ENCODE measurements around the gene CHIA. TPM values are rescaled to one million over a fixed set of nuclear protein-coding genes. Genes with fewer than 3 reads are reported as not detected.
A peak's percentile ranks its signal among the peaks of the same experiment; 100 is the strongest.

CHIA gene
- total RNA-seq, 4 donors from 2014 or later: not detected

DNA sequence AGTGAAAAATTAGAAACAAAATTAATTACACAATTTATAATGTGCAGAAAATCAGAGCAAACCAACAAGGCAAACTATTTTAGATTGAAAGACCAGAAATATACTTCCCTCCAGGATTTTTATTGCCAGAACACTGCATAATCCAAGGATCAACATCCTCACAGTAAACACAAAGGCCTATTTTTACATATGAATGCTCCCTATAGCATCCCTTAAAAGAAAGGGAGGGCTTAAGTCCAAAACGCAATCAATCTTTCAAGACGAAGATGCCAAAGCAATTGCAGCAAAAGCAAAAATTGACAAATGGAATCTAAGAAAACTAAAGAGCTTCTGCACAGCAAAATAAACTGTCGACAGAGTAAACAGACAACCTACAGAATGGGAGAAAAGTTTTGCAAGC lies 18.6 kb upstream of the CHIA start:
- WGBS, 2 donors (ENCODE audit: low coverage in 1 of 2): 37 to 40% methylated on average over 3 of the region's 3 CpGs
- H3K27ac ChIP-seq: no peak overlapping the region
- H3K9me3 ChIP-seq: peaks cover 0 to 15% (median 0%) of the 10 kb centered on the region in 3 donors
- ATAC-seq: no peak
- H3K27me3 ChIP-seq: peaks cover 53% of the 10 kb centered on the region
- no peaks in the 10 kb centered on the region for H3K36me3 ChIP-seq
- H3K4me3 ChIP-seq: no peak overlapping the region
- no peak for TF ChIP-seq EP300 (IDR thresholded peaks at IDR 0.05)
- no peak for TF ChIP-seq POLR2A (IDR thresholded peaks at IDR 0.05)
- peaks cover 0 to 8% (median 3%) of the 10 kb centered on the region in 3 donors for H3K4me1 ChIP-seq

DNA sequence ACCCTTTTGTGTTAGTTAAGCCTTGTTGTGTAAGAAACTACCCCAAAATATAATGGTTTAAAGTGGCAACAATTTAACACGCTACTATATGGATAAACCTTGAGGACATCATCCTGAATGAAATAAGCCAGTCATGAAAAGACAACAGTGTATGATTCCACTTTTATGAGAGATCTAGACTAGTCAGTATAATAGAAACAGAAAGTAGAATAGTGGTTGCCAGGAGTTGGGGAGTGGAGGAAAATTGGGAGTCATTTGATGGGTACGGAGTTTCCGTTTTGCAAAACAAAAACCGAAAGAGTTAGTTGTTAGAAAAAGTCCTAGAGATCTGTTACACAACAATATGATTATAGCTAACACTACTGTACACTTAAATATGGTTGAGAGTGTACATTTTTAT lies 16.0 kb upstream of the CHIA start:
- ATAC-seq: peak; percentile 7
- H3K9me3 ChIP-seq: peaks cover 0 to 17% (median 0%) of the 10 kb centered on the region in 3 donors
- no peak overlapping the region for H3K27ac ChIP-seq
- peaks cover 0 to 8% (median 3%) of the 10 kb centered on the region in 3 donors for H3K4me1 ChIP-seq
- no peak for TF ChIP-seq EP300 (IDR thresholded peaks at IDR 0.05)
- no peak for TF ChIP-seq POLR2A (IDR thresholded peaks at IDR 0.05)
- TF ChIP-seq POLR2AphosphoS5 (IDR thresholded peaks at IDR 0.05): no peak
- peaks cover 35% of the 10 kb centered on the region for H3K27me3 ChIP-seq
- no peaks in the 10 kb centered on the region for H3K36me3 ChIP-seq
- no peak overlapping the region for H3K4me3 ChIP-seq
- 74 to 83% methylated on average over 3 to 4 of the region's 4 CpGs for WGBS, 2 donors (ENCODE audit: low coverage in 1 of 2)

DNA sequence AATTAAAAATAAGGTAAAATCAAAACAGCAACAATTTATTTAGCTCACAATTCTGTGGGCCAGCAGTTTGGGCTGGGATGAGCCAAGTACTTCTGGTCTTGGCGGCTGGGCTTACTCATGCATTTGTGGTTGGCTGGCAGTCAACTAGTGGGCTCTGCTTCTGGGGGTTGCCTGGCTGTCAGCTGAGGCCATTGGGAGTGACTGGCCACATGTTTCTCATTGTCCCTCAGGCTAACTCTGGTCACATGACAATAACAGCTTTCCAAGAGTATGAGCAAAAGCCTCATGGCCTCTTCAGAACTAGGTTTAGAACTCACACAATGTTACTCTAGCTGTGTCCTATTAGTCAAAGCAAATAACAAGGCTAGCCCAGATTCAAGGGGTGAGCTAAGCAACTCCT lies 15.6 kb upstream of the CHIA start:
- ATAC-seq: peak; percentile 85

DNA sequence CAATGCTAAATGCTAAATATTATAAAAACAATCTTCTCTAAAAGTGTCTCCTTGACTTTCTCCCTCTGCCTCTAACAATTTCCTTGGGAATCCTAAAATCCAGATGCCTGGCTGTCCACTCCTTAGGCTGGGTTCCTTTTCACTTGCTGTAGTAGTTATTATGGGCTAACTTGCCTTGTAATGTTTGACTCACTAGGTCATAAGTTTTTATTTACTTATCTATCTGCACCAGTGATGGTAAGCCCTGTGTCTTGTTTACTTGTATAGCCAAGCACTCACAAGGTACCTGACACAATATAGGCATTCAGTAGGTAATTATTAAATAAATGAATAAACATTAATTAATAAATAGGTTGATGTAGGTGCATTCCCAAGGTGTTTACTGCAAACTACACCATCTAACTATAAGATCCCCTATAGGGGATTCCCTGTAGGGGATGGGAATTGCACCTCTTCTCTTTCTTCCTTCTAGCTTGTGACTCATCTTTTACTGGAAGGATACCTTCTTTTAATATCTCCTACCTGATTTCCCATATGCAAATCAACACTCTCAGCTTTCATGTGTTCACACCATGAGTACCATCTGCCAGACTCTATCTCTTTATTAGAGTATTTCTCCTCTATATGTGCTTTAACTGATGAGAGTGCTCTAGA lies 14.7 kb upstream of the CHIA start:
- peaks cover 23% of the 10 kb centered on the region for H3K27me3 ChIP-seq

More for the DNA sequence above, 15.6 kb upstream of the CHIA start:
- Histone ChIP-seq H3K4me1 (peaks cover 0 to 8% (median 3%) of the 10 kb centered on the region in 3 donors), H3K36me3 (no peaks in the 10 kb centered on the region), H3K9me3 (peaks cover 0 to 17% (median 0%) of the 10 kb centered on the region in 3 donors), H3K4me3 (no peak overlapping the region), H3K27me3 (peaks cover 31% of the 10 kb centered on the region), H3K27ac (no peak overlapping the region)
- WGBS, 2 donors (ENCODE audit: low coverage in 1 of 2): 14 to 58% methylated on average over 1 of the region's 1 CpG
- no peak for TF ChIP-seq POLR2A (IDR thresholded peaks at IDR 0.05)
- no peak for TF ChIP-seq POLR2AphosphoS5 (IDR thresholded peaks at IDR 0.05)
- TF ChIP-seq, protein P1, sequence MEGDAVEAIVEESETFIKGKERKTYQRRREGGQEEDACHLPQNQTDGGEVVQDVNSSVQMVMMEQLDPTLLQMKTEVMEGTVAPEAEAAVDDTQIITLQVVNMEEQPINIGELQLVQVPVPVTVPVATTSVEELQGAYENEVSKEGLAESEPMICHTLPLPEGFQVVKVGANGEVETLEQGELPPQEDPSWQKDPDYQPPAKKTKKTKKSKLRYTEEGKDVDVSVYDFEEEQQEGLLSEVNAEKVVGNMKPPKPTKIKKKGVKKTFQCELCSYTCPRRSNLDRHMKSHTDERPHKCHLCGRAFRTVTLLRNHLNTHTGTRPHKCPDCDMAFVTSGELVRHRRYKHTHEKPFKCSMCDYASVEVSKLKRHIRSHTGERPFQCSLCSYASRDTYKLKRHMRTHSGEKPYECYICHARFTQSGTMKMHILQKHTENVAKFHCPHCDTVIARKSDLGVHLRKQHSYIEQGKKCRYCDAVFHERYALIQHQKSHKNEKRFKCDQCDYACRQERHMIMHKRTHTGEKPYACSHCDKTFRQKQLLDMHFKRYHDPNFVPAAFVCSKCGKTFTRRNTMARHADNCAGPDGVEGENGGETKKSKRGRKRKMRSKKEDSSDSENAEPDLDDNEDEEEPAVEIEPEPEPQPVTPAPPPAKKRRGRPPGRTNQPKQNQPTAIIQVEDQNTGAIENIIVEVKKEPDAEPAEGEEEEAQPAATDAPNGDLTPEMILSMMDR (IDR thresholded peaks at IDR 0.05): no peak
- no peak for TF ChIP-seq EP300 (IDR thresholded peaks at IDR 0.05)

DNA sequence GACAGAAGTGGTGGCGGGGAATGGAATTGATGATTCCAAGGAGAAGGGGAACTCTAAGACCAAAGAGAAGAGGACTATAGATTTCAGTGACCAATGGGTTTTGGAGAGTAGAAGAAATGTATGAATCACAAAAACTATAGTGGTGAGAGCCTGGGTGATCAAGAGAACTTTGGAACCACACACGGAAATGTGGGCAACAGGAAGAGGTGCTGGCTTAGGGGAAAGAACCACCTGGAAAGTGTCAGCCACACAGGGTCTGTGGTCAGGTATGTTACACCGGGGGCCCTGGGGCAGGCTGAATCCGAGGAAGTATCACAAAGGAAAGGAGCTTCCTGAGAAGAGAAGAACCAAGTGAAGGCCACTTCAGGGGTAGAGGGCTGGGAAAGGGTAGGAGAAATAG lies 11.5 kb upstream of the CHIA start:
- H3K27ac ChIP-seq: no peak overlapping the region
- no peaks in the 10 kb centered on the region for H3K36me3 ChIP-seq
- H3K27me3 ChIP-seq: no peaks in the 10 kb centered on the region
- H3K9me3 ChIP-seq: peaks cover 0 to 8% (median 0%) of the 10 kb centered on the region in 3 donors
- H3K4me3 ChIP-seq: no peak overlapping the region
- TF ChIP-seq, protein P1 (IDR thresholded peaks at IDR 0.05): no peak
- no peak for TF ChIP-seq EP300 (IDR thresholded peaks at IDR 0.05)
- no peak for TF ChIP-seq POLR2AphosphoS5 (IDR thresholded peaks at IDR 0.05)
- TF ChIP-seq POLR2A (IDR thresholded peaks at IDR 0.05): no peak
- 68 to 73% methylated on average over 4 of the region's 4 CpGs for WGBS, 2 donors (ENCODE audit: low coverage in 1 of 2)
- ATAC-seq: no peak
- H3K4me1 ChIP-seq: no peaks in the 10 kb centered on the region

More for the DNA sequence above, 14.7 kb upstream of the CHIA start:
- ATAC-seq: no peak
- Histone ChIP-seq H3K4me3 (no peak overlapping the region), H3K36me3 (no peaks in the 10 kb centered on the region), H3K4me1 (peaks cover 0 to 6% (median 3%) of the 10 kb centered on the region in 3 donors), H3K27ac (no peak overlapping the region), H3K9me3 (peaks cover 0 to 9% (median 0%) of the 10 kb centered on the region in 3 donors)
- TF ChIP-seq POLR2A (IDR thresholded peaks at IDR 0.05): no peak
- TF ChIP-seq EP300 (IDR thresholded peaks at IDR 0.05): no peak
- TF ChIP-seq, protein P1 (IDR thresholded peaks at IDR 0.05): no peak
- no peak for TF ChIP-seq POLR2AphosphoS5 (IDR thresholded peaks at IDR 0.05)

DNA sequence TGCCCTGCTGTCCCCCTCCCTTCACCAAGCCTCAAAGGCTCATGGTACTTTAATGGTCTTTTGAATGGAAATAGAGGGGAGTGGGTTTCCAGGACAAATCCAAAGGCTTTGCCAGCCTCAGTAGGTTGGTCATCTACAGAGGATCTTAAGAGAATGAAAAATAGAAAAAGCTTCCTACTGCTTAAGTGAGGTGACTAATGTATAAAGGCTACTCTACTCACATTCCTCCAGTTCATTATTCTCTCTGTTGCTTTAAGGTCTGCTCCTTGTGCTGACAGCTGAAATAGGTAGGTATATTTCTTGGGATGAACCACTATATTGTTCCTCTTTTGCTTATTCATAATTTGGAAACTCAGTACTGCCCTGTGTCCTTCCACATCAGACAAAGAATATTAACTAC lies 10.4 kb upstream of the CHIA start:
- no peaks in the 10 kb centered on the region for H3K27me3 ChIP-seq
- no peaks in the 10 kb centered on the region for H3K4me1 ChIP-seq
- H3K36me3 ChIP-seq: no peaks in the 10 kb centered on the region
- H3K27ac ChIP-seq: no peak overlapping the region
- ATAC-seq: no peak
- peaks cover 0 to 8% (median 0%) of the 10 kb centered on the region in 3 donors for H3K9me3 ChIP-seq
- TF ChIP-seq POLR2A (IDR thresholded peaks at IDR 0.05) (no peak), EP300 (IDR thresholded peaks at IDR 0.05) (no peak), POLR2AphosphoS5 (IDR thresholded peaks at IDR 0.05) (no peak)
- TF ChIP-seq, protein P1 (IDR thresholded peaks at IDR 0.05): no peak
- H3K4me3 ChIP-seq: no peak overlapping the region

All from gastroesophageal sphincter (tissue), 4 donors.